Endothelial cell of umbilical vein (primary cell): ENCODE results near the gene CTTN. TPM values are rescaled to one million over a fixed set of nuclear protein-coding genes. Genes with fewer than 3 reads are reported as not detected.

Source experiments
- BruUV-seq: library from RNA; stranded (reverse); fragments of 400-500 nt; replicated peaks from 2 replicates; lab custom pipeline; 2021; lab: Mats Ljungman, UMichigan
- CTCF ChIA-PET: fragments of 300-600, 350-600 bp; sonication (Branson Sonifier 250); formaldehyde crosslinking; loops from one replicate; lab custom pipeline; 2021; ENCODE audit warnings: antibody characterized with exemption, inconsistent platforms; lab: Charles Lee
- POLR2A ChIA-PET: fragments of 300-600, 350-600 bp; sonication (Branson Sonifier 250); formaldehyde crosslinking; loops from one replicate; lab custom pipeline; 2021; ENCODE audit warnings: antibody characterized with exemption, inconsistent platforms; lab: Charles Lee
- DNase-seq: peaks from one replicate; pipeline ENCODE4 v3.0.0-alpha.2; 2011; ENCODE audit warnings: low read depth, low spot score
- FAIRE-seq: peaks from 2 replicates; lab custom pipeline; 2011; peaks lifted over from hg19 to GRCh38; lab: Jason Lieb, UNC
- H2AFZ ChIP-seq: 2 replicates; pipeline ENCODE4 v1.6.0; 2012; ENCODE audit warnings: low read depth, low read length, control low read depth, inconsistent platforms
- H3K27ac ChIP-seq: 2 replicates; pipeline ENCODE4 v1.5.1; 2011; ENCODE audit warnings: low read depth, mild to moderate bottlenecking, control low read depth, low read length, moderate library complexity; ENCODE audit not compliant: insufficient read depth
- H3K27me3 ChIP-seq, 2 experiments: 2 replicates each; pipeline versions ENCODE4 v1.6.0 to v1.6.1; 2011; ENCODE audit warnings: low read length in 2 of 2, mixed read lengths in 1 of 2; ENCODE audit not compliant: control insufficient read depth in 2 of 2, insufficient read depth in 2 of 2
- H3K36me3 ChIP-seq, 2 experiments: 2 replicates in 1 of 2; 3 replicates in 1 of 2; pipeline ENCODE4 v1.5.1; 2011; ENCODE audit warnings: low read length in 2 of 2, mild to moderate bottlenecking in 1 of 2, moderate library complexity in 1 of 2; ENCODE audit not compliant: control insufficient read depth in 2 of 2, insufficient read depth in 2 of 2; ENCODE audit errors: extremely low read depth in 1 of 2
- H3K4me1 ChIP-seq: 3 replicates; pipeline ENCODE4 v1.5.1; 2011; ENCODE audit warnings: mild to moderate bottlenecking, low read length; ENCODE audit not compliant: control insufficient read depth, insufficient read depth; ENCODE audit errors: extremely low read depth
- H3K4me2 ChIP-seq: 2 replicates; pipeline ENCODE4 v1.6.1; 2011; ENCODE audit warnings: low read length, control low read depth, mixed read lengths; ENCODE audit not compliant: insufficient read depth
- H3K4me3 ChIP-seq, 3 experiments: fragments of 200-600 bp in 1 of 3; sonication (generic), shearing (Covaris generic) in 1 of 3; replicated peaks in 1 of 3; 2 replicates each; pipeline ENCODE4 v1.5.1; 2011 to 2016; ENCODE audit warnings: control low read depth in 3 of 3, low read length in 3 of 3, mild to moderate bottlenecking in 2 of 3, inconsistent platforms in 1 of 3, low read depth in 1 of 3, moderate library complexity in 1 of 3; ENCODE audit not compliant: insufficient read depth in 1 of 3
- H3K79me2 ChIP-seq: 2 replicates; pipeline ENCODE4 v1.6.0; 2012; ENCODE audit warnings: low read length, inconsistent platforms; ENCODE audit not compliant: control insufficient read depth, insufficient read depth
- H3K9ac ChIP-seq: replicated peaks from 2 replicates; pipeline ENCODE3; 2011; ENCODE audit warnings: low read length, control low read depth; ENCODE audit not compliant: insufficient read depth; ENCODE audit errors: extremely low read depth
- H3K9me1 ChIP-seq: replicated peaks from 3 replicates; pipeline ENCODE4 v1.6.0; 2011; ENCODE audit warnings: mild to moderate bottlenecking, low read length; ENCODE audit not compliant: control insufficient read depth, insufficient read depth; ENCODE audit errors: extremely low read depth
- H3K9me3 ChIP-seq: replicated peaks from 2 replicates; pipeline ENCODE4 v1.5.1; 2012; ENCODE audit warnings: low read length, inconsistent platforms; ENCODE audit not compliant: control insufficient read depth, insufficient read depth
- H4K20me1 ChIP-seq: replicated peaks from 2 replicates; pipeline ENCODE3; 2011; ENCODE audit warnings: mild to moderate bottlenecking, low read length; ENCODE audit not compliant: control insufficient read depth, insufficient read depth; ENCODE audit errors: extremely low read depth
- CTCF ChIP-seq, 2 donors: IDR thresholded peaks; 1 replicate in 1 of 2; 2 replicates in 1 of 2; pipeline ENCODE4 v1.5.1; 2011; ENCODE audit warnings: low read length in 2 of 2, mild to moderate bottlenecking in 2 of 2, moderate library complexity in 2 of 2, control low read depth in 1 of 2, inconsistent platforms in 1 of 2, low read depth in 1 of 2; ENCODE audit not compliant: insufficient read depth in 1 of 2; ENCODE audit errors: extremely low read depth in 1 of 2
- EZH2 ChIP-seq: IDR thresholded peaks from 2 replicates; pipeline ENCODE4 v1.6.1; 2012; ENCODE audit warnings: borderline replicate concordance, low read depth, mild to moderate bottlenecking, moderate library complexity, low read length, inconsistent platforms; ENCODE audit not compliant: severe bottlenecking
- FOS ChIP-seq: IDR thresholded peaks from 2 replicates; pipeline ENCODE4 v1.6.1; 2011; ENCODE audit warnings: mild to moderate bottlenecking, low read length, moderate library complexity, borderline replicate concordance; ENCODE audit not compliant: insufficient read depth
- GATA2 ChIP-seq: IDR thresholded peaks from 2 replicates; pipeline ENCODE4 v1.7.0; 2011; ENCODE audit warnings: low read depth, mild to moderate bottlenecking, moderate library complexity, mixed read lengths, low read length; ENCODE audit not compliant: insufficient read length, insufficient read depth
- JUN ChIP-seq: IDR thresholded peaks from 2 replicates; pipeline ENCODE4 v1.6.1; 2011; ENCODE audit warnings: borderline replicate concordance, low read depth; ENCODE audit not compliant: insufficient read length, insufficient read depth
- MYC ChIP-seq: IDR thresholded peaks from one replicate; pipeline ENCODE4 v1.6.1; 2011; ENCODE audit warnings: mild to moderate bottlenecking, low read depth, low read length
- POLR2A ChIP-seq: IDR thresholded peaks from 2 replicates; pipeline ENCODE4 v1.6.1; 2012; ENCODE audit warnings: low read depth, mild to moderate bottlenecking, control low read depth, low read length
- POLR2AphosphoS5 ChIP-seq: IDR thresholded peaks from 2 replicates; pipeline ENCODE4 v1.6.1; 2012; ENCODE audit warnings: low read depth, mild to moderate bottlenecking, control low read depth, low read length, moderate library complexity; ENCODE audit not compliant: insufficient read depth
- dilution Hi-C: fragments of 300-500 bp; cut with MboI; formaldehyde crosslinking; loops from one replicate; pipeline ENCODE4 v1.15.0; 2019; ENCODE audit warnings: low sequenced_read_pairs; ENCODE audit not compliant: extremely low pct_ligation_motif_present
- intact Hi-C: fragments of 100-400 bp; cut with micrococcal nuclease; formaldehyde crosslinking; loops from one replicate; pipeline ENCODE4 v1.10.0; 2022
- polyA plus RNA-seq, 4 experiments: library from polyadenylated mRNA; depleted of rRNA in 3 of 4; stranded (reverse) in 3 of 4; unstranded in 1 of 4; fragments of >200 nt; gene quantifications; 2 replicates each; pipeline versions ENCODE4 v1.2.1 to v1.2.3, GENCODE V29; 2011 to 2012; ENCODE audit warnings: missing spikeins in 1 of 4
- total RNA-seq: library from RNA; stranded (reverse); gene quantifications from 2 replicates; pipeline ENCODE4 v1.2.3, GENCODE V29; 2021
- TF ChIP-seq, protein P1 (sequence below): IDR thresholded peaks from 2 replicates; pipeline ENCODE4 v1.6.1; 2011; ENCODE audit not compliant: insufficient read depth, insufficient read length

The CTTN gene
- total and polyA plus RNA-seq, 2 donors (not counting 3 experiments of a cell fraction or from before 2014, with no cell fraction given), result 161 to 330 TPM

DNA sequence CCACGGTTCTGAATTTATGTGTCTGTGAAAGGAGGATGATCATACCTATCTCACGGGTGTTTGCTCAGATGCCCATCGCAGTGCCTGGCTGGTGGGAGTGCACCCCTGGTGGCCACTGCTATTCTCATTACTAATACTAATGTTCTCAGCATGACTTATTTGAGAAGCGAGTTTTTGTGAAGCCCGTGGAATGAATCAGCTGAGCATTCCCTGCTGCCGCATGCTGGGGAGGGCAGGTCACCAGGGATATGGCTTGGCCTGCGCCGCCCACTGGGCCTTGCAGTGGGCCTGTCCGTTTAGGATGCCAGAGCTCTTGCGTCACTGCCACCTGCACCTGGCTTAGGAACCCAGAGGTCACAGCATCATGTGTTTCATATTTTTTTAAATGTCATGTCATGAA, 16.9 kb downstream of the CTTN start:
- H3K9me1 ChIP-seq, result no peaks in the 10 kb centered on the region
- H3K4me2 ChIP-seq, result no peak overlapping the region
- peaks cover 44 to 74% of the 10 kb centered on the region in 2 experiments for H3K36me3 ChIP-seq
- BruUV-seq, result no TSS peak
- no peak overlapping the region for H3K9ac ChIP-seq
- CTCF ChIA-PET, result no interaction called here
- H3K4me1 ChIP-seq, result peaks cover 8% of the 10 kb centered on the region
- POLR2A ChIA-PET, result no interaction called here
- no peak for FAIRE-seq
- no peak overlapping the region for H2AFZ ChIP-seq
- H3K9me3 ChIP-seq, result no peaks in the 10 kb centered on the region
- no peaks in the 10 kb centered on the region for H3K79me2 ChIP-seq
- dilution Hi-C loops, result no loop called here
- H4K20me1 ChIP-seq, result peaks cover under 1% of the 10 kb centered on the region
- no peak overlapping the region for H3K4me3 ChIP-seq
- TF ChIP-seq EZH2, result no peak
- peak; percentile 6 to 8 for TF ChIP-seq CTCF (IDR thresholded peaks at IDR 0.05; ENCODE audit: extremely low read depth in 1 of 2, insufficient read depth in 1 of 2, low read depth in 1 of 2, low read length in 2 of 2)
- TF ChIP-seq, protein P1, sequence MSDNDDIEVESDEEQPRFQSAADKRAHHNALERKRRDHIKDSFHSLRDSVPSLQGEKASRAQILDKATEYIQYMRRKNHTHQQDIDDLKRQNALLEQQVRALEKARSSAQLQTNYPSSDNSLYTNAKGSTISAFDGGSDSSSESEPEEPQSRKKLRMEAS, result no peak
- intact Hi-C loops, result no loop called here
- H3K27ac ChIP-seq, result no peak overlapping the region
- DNase-seq, result no peak
- no peaks in the 10 kb centered on the region for H3K27me3 ChIP-seq

DNA sequence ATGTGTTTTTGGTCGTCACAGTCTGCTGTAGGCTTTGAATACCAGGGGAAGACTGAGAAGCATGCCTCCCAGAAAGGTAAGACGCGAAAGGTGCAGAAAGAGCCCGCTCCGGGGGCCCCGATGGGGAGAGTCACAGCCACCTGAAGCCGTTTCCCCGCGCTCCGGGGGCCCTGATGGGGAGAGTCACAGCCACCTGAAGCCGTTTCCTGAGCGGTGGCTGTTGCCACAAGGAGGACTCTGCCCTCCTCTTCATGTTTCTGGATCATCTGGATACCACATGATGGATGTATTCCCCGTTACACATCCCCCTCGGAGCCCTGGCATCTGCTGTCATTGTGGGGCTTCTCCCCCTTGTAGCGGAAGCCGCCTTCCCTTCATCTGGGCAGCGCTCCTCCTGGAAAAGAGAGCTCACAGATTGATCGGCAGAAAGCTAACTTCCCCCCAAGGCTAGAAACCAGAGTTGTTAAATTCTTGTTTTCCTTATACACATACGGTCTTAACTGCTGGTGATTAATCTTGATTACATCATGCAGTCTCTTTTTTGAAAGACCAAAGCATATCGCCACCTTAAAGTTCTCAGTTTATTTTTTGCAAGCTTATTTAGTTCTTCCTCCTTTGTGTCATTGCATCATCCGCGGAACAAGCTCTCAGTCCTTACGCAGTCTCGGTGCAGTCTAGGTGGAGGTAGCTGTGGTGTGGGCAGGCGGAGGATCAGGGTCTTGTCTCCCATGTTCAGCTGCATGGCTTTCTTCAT, 17.5 kb downstream of the CTTN start:
- no peak overlapping the region for H3K9ac ChIP-seq
- FAIRE-seq, result no peak

More for the DNA sequence above, 17.5 kb downstream of the CTTN start:
- H4K20me1 ChIP-seq, result peaks cover 3% of the 10 kb centered on the region
- peaks cover 10% of the 10 kb centered on the region for H3K4me1 ChIP-seq
- H3K36me3 ChIP-seq, result peaks cover 39 to 71% of the 10 kb centered on the region in 2 experiments
- no peak overlapping the region for H3K27ac ChIP-seq
- no peak overlapping the region for H2AFZ ChIP-seq
- intact Hi-C loops, result no loop called here
- TF ChIP-seq CTCF (IDR thresholded peaks at IDR 0.05; ENCODE audit: extremely low read depth in 1 of 2, insufficient read depth in 1 of 2, low read depth in 1 of 2, low read length in 2 of 2) (no peak), GATA2 (no peak), POLR2A (no peak), MYC (no peak), EZH2 (no peak), POLR2AphosphoS5 (no peak), JUN (no peak), FOS (no peak)
- TF ChIP-seq, protein P1, result no peak
- H3K27me3 ChIP-seq, result no peaks in the 10 kb centered on the region
- POLR2A ChIA-PET, result no interaction called here
- H3K4me2 ChIP-seq, result no peak overlapping the region
- BruUV-seq, result no TSS peak
- dilution Hi-C loops, result no loop called here
- no peaks in the 10 kb centered on the region for H3K9me1 ChIP-seq
- no peaks in the 10 kb centered on the region for H3K9me3 ChIP-seq
- H3K79me2 ChIP-seq, result no peaks in the 10 kb centered on the region
- no peak overlapping the region for H3K4me3 ChIP-seq
- CTCF ChIA-PET, result no interaction called here
- DNase-seq, result no peak
